ENCODE results near the gene FAM120A.

The FAM120A gene

DNA sequence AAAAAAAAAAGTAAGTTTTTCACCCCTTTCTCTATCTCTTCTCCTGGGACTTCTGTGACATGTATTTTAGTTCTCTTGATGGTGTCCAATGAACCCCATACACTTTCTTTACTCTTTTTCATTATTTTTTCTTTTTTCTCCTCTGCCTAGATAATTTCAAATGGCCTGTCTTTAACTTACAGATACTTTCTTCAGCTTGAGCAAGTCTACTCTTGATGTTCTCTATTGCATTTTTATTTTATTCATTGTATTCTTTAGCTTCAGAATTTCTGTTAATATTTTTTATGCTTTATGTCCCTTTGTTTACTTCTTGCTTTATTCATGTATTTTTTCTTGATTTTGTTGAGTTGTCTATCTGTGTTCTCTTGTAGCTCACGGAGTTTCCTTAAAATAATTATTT lies 32.5 kb upstream of the FAM120A start:
- TF ChIP-seq, protein P1, sequence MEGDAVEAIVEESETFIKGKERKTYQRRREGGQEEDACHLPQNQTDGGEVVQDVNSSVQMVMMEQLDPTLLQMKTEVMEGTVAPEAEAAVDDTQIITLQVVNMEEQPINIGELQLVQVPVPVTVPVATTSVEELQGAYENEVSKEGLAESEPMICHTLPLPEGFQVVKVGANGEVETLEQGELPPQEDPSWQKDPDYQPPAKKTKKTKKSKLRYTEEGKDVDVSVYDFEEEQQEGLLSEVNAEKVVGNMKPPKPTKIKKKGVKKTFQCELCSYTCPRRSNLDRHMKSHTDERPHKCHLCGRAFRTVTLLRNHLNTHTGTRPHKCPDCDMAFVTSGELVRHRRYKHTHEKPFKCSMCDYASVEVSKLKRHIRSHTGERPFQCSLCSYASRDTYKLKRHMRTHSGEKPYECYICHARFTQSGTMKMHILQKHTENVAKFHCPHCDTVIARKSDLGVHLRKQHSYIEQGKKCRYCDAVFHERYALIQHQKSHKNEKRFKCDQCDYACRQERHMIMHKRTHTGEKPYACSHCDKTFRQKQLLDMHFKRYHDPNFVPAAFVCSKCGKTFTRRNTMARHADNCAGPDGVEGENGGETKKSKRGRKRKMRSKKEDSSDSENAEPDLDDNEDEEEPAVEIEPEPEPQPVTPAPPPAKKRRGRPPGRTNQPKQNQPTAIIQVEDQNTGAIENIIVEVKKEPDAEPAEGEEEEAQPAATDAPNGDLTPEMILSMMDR (IDR thresholded peaks at IDR 0.05; ENCODE audit: low read depth, low read length), result no peak
- in situ Hi-C loops (cut with HindIII; ENCODE audit: low sequenced_read_pairs), result no loop called here
- DNase-seq (ENCODE audit: low read depth, low spot score), result no peak
- no peak overlapping the region for H3K4me3 ChIP-seq (ENCODE audit: low read depth, low read length)

DNA sequence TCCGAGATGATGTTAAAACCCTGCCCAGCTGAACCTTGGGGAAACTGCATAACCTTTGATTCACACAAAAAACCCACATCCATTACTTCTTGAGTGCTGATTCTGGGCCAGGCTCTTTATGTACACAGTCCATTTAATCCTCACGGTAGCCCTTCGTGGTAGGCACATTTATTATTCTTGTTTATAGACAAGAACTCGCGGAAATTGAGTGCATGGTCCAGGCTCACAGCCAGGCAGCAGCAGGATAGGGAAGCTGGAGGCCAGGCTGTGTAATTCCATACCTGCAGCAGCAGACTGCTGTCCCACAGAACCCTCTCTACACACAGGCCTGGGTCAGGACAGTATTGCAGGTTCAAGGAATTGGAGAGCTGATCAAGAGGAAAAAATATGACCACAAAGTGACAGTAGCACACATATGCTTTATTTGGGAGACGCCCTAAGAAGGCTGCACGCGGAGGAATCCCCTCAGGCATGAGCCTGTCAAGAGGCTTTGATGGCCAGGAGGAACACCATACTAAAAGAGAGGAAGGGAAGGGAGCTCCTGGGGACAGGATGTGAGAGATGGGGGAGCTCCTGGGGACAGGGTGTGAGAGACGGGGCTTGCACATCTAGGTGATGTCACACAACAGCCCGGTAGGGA lies 28.4 kb upstream of the FAM120A start:
- DNase-seq (ENCODE audit: low read depth, low spot score), result no peak
- TF ChIP-seq, protein P1 (IDR thresholded peaks at IDR 0.05; ENCODE audit: low read depth, low read length), result no peak
- in situ Hi-C loops (cut with HindIII; ENCODE audit: low sequenced_read_pairs), result no loop called here
- H3K4me3 ChIP-seq (ENCODE audit: low read depth, low read length), result no peak overlapping the region

DNA sequence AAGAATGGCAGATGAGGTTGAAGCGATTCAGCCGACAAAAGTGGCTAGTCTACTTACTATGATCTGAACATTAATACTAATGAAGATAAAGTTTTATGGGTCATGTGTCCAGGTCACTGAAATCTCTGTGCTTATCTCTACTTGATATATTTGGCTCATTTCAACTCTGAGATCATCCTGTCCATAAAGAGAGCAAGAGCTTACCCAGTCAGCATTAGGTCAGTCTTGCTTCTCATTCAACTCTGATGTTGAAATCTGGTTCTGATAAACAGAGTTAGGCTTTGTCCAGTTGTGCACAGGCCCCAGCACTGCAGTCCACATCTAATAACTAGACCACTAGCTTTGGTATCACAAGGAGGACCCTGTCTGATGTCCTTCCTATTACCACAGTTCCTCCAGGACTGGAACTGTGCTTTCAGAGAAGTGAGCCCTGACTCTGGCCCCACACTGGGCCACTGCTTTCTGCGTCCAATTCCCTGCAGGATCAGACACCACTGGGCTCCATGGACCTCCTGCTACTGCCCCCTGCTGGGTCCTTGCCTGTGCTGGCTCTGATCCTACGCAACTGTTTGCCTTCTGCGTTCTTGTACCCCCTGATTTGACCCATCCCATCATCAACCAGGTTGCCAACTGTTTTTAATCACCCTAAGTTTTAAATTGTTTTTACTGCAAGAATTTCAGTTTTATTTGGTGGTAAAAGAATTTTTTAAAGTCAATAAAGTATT lies 23.7 kb upstream of the FAM120A start:
- H3K4me3 ChIP-seq (ENCODE audit: low read depth, low read length), result no peak overlapping the region
- no peak for DNase-seq (ENCODE audit: low read depth, low spot score)
- TF ChIP-seq, protein P1 (IDR thresholded peaks at IDR 0.05; ENCODE audit: low read depth, low read length), result no peak
- in situ Hi-C loops (cut with HindIII; ENCODE audit: low sequenced_read_pairs), result no loop called here

DNA sequence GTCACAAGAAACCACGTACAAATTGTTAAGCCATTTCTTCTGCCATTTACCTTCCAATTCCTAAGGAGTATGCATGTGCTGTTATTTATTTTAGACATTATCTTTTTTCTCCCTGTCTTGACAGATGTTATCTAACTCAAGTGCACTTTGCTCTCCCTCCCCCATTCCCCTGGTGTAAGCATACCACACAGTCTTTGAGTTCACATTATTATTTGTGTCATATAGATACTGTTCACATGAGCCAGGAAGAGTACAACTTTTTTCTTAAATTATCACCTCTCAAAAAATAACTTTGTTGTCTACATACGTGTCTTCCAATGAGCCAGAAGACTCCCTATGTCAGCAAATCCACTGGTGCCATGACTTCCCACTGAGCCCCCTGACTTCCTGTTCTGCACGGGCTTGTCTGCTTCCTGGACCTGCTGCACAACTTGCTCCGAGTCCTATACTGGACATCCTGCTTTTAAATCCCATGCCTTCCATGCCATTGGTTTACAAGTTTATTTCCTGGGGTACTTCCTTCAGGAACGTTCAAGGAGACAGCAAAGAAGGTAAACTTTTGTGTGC lies 19.9 kb upstream of the FAM120A start:
- no peak overlapping the region for H3K4me3 ChIP-seq (ENCODE audit: low read depth, low read length)
- no peak for DNase-seq (ENCODE audit: low read depth, low spot score)
- TF ChIP-seq, protein P1 (IDR thresholded peaks at IDR 0.05; ENCODE audit: low read depth, low read length), result no peak
- in situ Hi-C loops (cut with HindIII; ENCODE audit: low sequenced_read_pairs), result no loop called here

DNA sequence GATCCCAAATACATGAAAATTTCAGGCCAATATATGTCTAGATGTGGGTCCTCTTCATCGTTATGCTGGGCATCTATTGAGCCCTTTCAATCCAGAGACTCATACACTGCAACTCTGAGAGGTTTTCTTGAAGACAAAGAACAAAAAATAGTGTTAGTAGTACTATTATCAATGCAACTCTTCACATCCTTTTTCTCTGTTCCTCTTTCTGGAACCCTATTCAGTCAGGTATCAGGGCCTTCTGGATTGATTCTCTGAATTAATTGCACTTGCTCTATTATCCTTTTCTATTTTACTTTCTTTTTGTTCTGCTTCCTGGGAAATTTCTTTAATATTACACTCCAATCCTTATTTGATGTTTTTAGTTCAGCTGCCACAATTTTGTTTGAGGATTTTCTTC lies 18.5 kb upstream of the FAM120A start:
- H3K4me3 ChIP-seq (ENCODE audit: low read depth, low read length), result no peak overlapping the region
- TF ChIP-seq, protein P1 (IDR thresholded peaks at IDR 0.05; ENCODE audit: low read depth, low read length), result no peak
- no peak for DNase-seq (ENCODE audit: low read depth, low spot score)
- in situ Hi-C loops (cut with HindIII; ENCODE audit: low sequenced_read_pairs), result no loop called here

DNA sequence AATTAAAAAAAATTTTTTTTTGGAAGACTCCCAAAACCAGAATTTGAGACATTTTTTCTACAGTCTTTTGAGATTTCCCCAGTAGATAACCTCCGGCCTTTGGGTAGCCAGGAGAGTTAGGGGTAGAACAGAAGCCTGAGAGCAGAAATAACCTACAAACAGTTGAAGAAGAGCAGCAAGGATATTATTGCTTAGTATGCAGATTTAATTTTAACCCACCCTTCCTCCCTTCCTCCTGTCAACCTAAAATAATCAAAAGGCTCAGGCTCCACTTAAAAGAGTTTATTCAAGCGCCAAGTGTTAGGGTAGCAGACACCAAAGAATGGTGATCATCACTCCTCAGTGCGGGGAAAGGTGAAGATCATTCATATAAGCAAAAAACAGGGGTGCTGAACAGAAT lies 17.4 kb upstream of the FAM120A start:
- TF ChIP-seq, protein P1 (IDR thresholded peaks at IDR 0.05; ENCODE audit: low read depth, low read length), result no peak
- no peak for DNase-seq (ENCODE audit: low read depth, low spot score)
- H3K4me3 ChIP-seq (ENCODE audit: low read depth, low read length), result no peak overlapping the region
- in situ Hi-C loops (cut with HindIII; ENCODE audit: low sequenced_read_pairs), result no loop called here
